NCI-H524 treated with DMSO at 0.1 percent for 48 hours (cell line): ENCODE measurements around the gene PRKCD.
A peak's percentile ranks its signal among the peaks of the same experiment; 100 is the strongest.

Source experiments
- DNase-seq: peaks from one replicate; lab custom pipeline; 2025; lab: John Stamatoyannopoulos, UW

The PRKCD gene

GRCh38 chr3:53160660-53161449 is at the start of gene PRKCD:
TSS of gene PRKCD (plus strand) at chr3:53161209. CDS start at chr3:53178423, 17,214 bp downstream.
- DNase-seq: no peak

- no peak for DNase-seq
Measured at GRCh38 chr3:53111822-53112221, 49.2 kb upstream of the PRKCD start.

- DNase-seq: no peak
Measured at GRCh38 chr3:53113293-53114010, 47.6 kb upstream of the PRKCD start.

GRCh38 chr3:53114011-53114400 is 47.0 kb upstream of the PRKCD start:
- DNase-seq: no peak

GRCh38 chr3:53114412-53115074 is 46.5 kb upstream of the PRKCD start:
- DNase-seq: no peak

GRCh38 chr3:53116956-53117355 is 44.1 kb upstream of the PRKCD start:
- no peak for DNase-seq

GRCh38 chr3:53120336-53120735 is 40.7 kb upstream of the PRKCD start:
- DNase-seq: no peak

GRCh38 chr3:53122255-53122932 is 38.6 kb upstream of the PRKCD start:
- DNase-seq: no peak

- DNase-seq: no peak
Measured at GRCh38 chr3:53122933-53123305, 38.1 kb upstream of the PRKCD start.

- DNase-seq: no peak
Measured at GRCh38 chr3:53123510-53123909, 37.5 kb upstream of the PRKCD start.

- DNase-seq: no peak
Measured at GRCh38 chr3:53123953-53124352, 37.1 kb upstream of the PRKCD start.

GRCh38 chr3:53126601-53127000 is 34.4 kb upstream of the PRKCD start:
- no peak for DNase-seq

GRCh38 chr3:53129344-53129743 is 31.7 kb upstream of the PRKCD start:
- DNase-seq: no peak

GRCh38 chr3:53130179-53131061 is 30.6 kb upstream of the PRKCD start, which contains the start of gene RFT1:
TSS of gene RFT1 (minus strand) at chr3:53130435. CDS start at chr3:53130400, 35 bp downstream.
- DNase-seq: peak; percentile 63

GRCh38 chr3:53131096-53131495 is 29.9 kb upstream of the PRKCD start:
- DNase-seq: no peak

GRCh38 chr3:53132347-53132746 is 28.7 kb upstream of the PRKCD start:
- no peak for DNase-seq

- no peak for DNase-seq
Measured at GRCh38 chr3:53134631-53135232, 26.3 kb upstream of the PRKCD start.

GRCh38 chr3:53137221-53137620 is 23.8 kb upstream of the PRKCD start:
- DNase-seq: no peak

- no peak for DNase-seq
Measured at GRCh38 chr3:53137835-53138446, 23.1 kb upstream of the PRKCD start.
